Loucy (cell line): ENCODE data around the gene INO80B.

Source experiments
- H2AFZ ChIP-seq: fragments of 200-600 bp; sonication (generic); 2 replicates; pipeline ENCODE4 v1.6.0; 2016; ENCODE audit warnings: antibody characterized with exemption, mild to moderate bottlenecking, low read length, moderate library complexity
- H3F3A ChIP-seq: fragments of 200-600 bp; 2 replicates; pipeline ENCODE4 v1.6.0; 2016; ENCODE audit warnings: antibody characterized with exemption, low read depth, mild to moderate bottlenecking
- H3K27me3 ChIP-seq: fragments of 200-600 bp; sonication (generic); 2 replicates; pipeline ENCODE4 v1.6.1; 2014; ENCODE audit warnings: low read length, mild to moderate bottlenecking; ENCODE audit not compliant: insufficient read depth, poor library complexity, severe bottlenecking
- H3K36me3 ChIP-seq: fragments of 200-600 bp; sonication (generic); 2 replicates; pipeline ENCODE4 v1.6.1; 2016; ENCODE audit warnings: low read length; ENCODE audit not compliant: insufficient read depth
- H3K4me1 ChIP-seq: fragments of 200-600 bp; sonication (generic); 2 replicates; pipeline ENCODE4 v1.5.1; 2014; ENCODE audit warnings: low read length, mild to moderate bottlenecking; ENCODE audit not compliant: insufficient read depth, poor library complexity, severe bottlenecking
- H3K4me2 ChIP-seq: fragments of 200-600 bp; sonication (generic); 2 replicates; pipeline ENCODE4 v1.6.0; 2014; ENCODE audit warnings: antibody characterized with exemption, low read length, low read depth, mild to moderate bottlenecking; ENCODE audit not compliant: poor library complexity, severe bottlenecking
- H3K4me3 ChIP-seq: fragments of 200-600 bp; sonication (generic); 2 replicates; pipeline ENCODE4 v1.5.1; 2014; ENCODE audit warnings: low read length, mild to moderate bottlenecking, mixed read lengths; ENCODE audit not compliant: poor library complexity, severe bottlenecking
- H3K79me2 ChIP-seq: fragments of 200-600 bp; sonication (generic); 2 replicates; pipeline ENCODE4 v1.6.1; 2014; ENCODE audit warnings: low read length; ENCODE audit not compliant: insufficient read depth
- H3K9ac ChIP-seq: fragments of 200-600 bp; sonication (generic); 2 replicates; pipeline ENCODE4 v1.6.0; 2014; ENCODE audit warnings: mild to moderate bottlenecking, low read depth, low read length, moderate library complexity; ENCODE audit not compliant: poor library complexity, severe bottlenecking
- H3K9me2 ChIP-seq: fragments of 200-600 bp; sonication (generic); replicated peaks from 2 replicates; pipeline ENCODE4 v1.6.1; 2016; ENCODE audit warnings: low read depth, low read length, mixed read lengths
- H3K9me3 ChIP-seq: fragments of 200-600 bp; sonication (generic); 2 replicates; pipeline ENCODE4 v1.6.1; 2014; ENCODE audit warnings: mild to moderate bottlenecking, antibody characterized with exemption, low read length, low read depth; ENCODE audit not compliant: insufficient read depth
- H4K20me1 ChIP-seq: fragments of 200-600 bp; sonication (generic); 2 replicates; pipeline ENCODE4 v1.6.0; 2014; ENCODE audit warnings: antibody characterized with exemption, low read length, mild to moderate bottlenecking; ENCODE audit not compliant: insufficient read depth, poor library complexity, severe bottlenecking
- CTCF ChIP-seq: fragments of 200-600 bp; sonication (generic); conservative IDR thresholded peaks from 2 replicates; pipeline ENCODE4 v1.5.1; 2014; ENCODE audit warnings: mild to moderate bottlenecking, antibody characterized with exemption, low read length
- EZH2phosphoT487 ChIP-seq: fragments of 200-600 bp; IDR thresholded peaks from 2 replicates; pipeline ENCODE4 v1.6.1; 2018; ENCODE audit warnings: antibody characterized with exemption, mild to moderate bottlenecking, moderate library complexity, borderline replicate concordance

INO80B gene

GRCh38 chr2:74472086-74472944 is 17.4 kb downstream of the INO80B start, which contains the start of gene MRPL53:
MRPL53 (minus strand) TSS chr2:74472680; CDS start chr2:74472660, 20 bp downstream.
- peak within 1 kb of the TSS; percentile 86 for H3K4me3 ChIP-seq
- H3K27me3 ChIP-seq: no peaks in the 10 kb centered on the region
- H3K9me2 ChIP-seq: no peaks in the 10 kb centered on the region
- peaks cover 5% of the 10 kb centered on the region; the same call in 1 of the 2 replicates for H3F3A ChIP-seq
- peaks cover 6% of the 10 kb centered on the region; the same call in 1 of the 2 replicates for H3K36me3 ChIP-seq
- H2AFZ ChIP-seq: peak within 1 kb of the TSS; percentile 87
- H4K20me1 ChIP-seq: no peaks in the 10 kb centered on the region
- H3K4me2 ChIP-seq: peak within 1 kb of the TSS; percentile 92
- H3K79me2 ChIP-seq: peaks cover 14% of the 10 kb centered on the region; the same call in 1 of the 2 replicates
- H3K4me1 ChIP-seq: peaks cover 16% of the 10 kb centered on the region
- no peaks in the 10 kb centered on the region for H3K9me3 ChIP-seq
- TF ChIP-seq CTCF (0 out of 2 replicates have a peak, but pooled peaks have one; percentile 10), EZH2phosphoT487 (no peak)
- peak within 1 kb of the TSS; percentile 86 for H3K9ac ChIP-seq

GRCh38 chr2:74472945-74473258 is 18.0 kb downstream of the INO80B start:
- H3K4me2 ChIP-seq: peak overlapping the region; percentile 92
- peaks cover 5% of the 10 kb centered on the region; the same call in 1 of the 2 replicates for H3F3A ChIP-seq
- no peaks in the 10 kb centered on the region for H3K27me3 ChIP-seq
- H3K9me3 ChIP-seq: no peaks in the 10 kb centered on the region
- H3K4me1 ChIP-seq: peaks cover 16% of the 10 kb centered on the region
- TF ChIP-seq CTCF (no peak), EZH2phosphoT487 (no peak)
- peaks cover 6% of the 10 kb centered on the region; the same call in 1 of the 2 replicates for H3K36me3 ChIP-seq
- no peaks in the 10 kb centered on the region for H3K9me2 ChIP-seq
- no peaks in the 10 kb centered on the region for H4K20me1 ChIP-seq
- peak overlapping the region; percentile 86 for H3K9ac ChIP-seq
- peaks cover 14% of the 10 kb centered on the region; the same call in 1 of the 2 replicates for H3K79me2 ChIP-seq
- H3K4me3 ChIP-seq: peak overlapping the region; percentile 86
- H2AFZ ChIP-seq: peak overlapping the region; percentile 71

GRCh38 chr2:74474481-74474880 is 19.6 kb downstream of the INO80B start:
- H2AFZ ChIP-seq: no peak overlapping the region
- no peaks in the 10 kb centered on the region for H3K9me2 ChIP-seq
- H3K9me3 ChIP-seq: no peaks in the 10 kb centered on the region
- no peak overlapping the region for H3K9ac ChIP-seq
- H3F3A ChIP-seq: peaks cover 5% of the 10 kb centered on the region; the same call in 1 of the 2 replicates
- H3K36me3 ChIP-seq: peaks cover 6% of the 10 kb centered on the region; the same call in 1 of the 2 replicates
- H4K20me1 ChIP-seq: no peaks in the 10 kb centered on the region
- no peaks in the 10 kb centered on the region for H3K27me3 ChIP-seq
- peaks cover 20% of the 10 kb centered on the region for H3K4me1 ChIP-seq
- no peak overlapping the region for H3K4me2 ChIP-seq
- H3K4me3 ChIP-seq: no peak overlapping the region
- peaks cover 20% of the 10 kb centered on the region for H3K79me2 ChIP-seq
- TF ChIP-seq CTCF (no peak), EZH2phosphoT487 (no peak)
